ENCODE results near the gene CNOT4. TPM values are rescaled to one million over a fixed set of nuclear protein-coding genes. Genes with fewer than 3 reads are reported as not detected.

The CNOT4 gene
- total and polyA plus RNA-seq, 2 of the 8 experiments (the other 6 are each of a cell fraction or from before 2014, with no cell fraction given), result 10.9 to 25.8 TPM

DNA sequence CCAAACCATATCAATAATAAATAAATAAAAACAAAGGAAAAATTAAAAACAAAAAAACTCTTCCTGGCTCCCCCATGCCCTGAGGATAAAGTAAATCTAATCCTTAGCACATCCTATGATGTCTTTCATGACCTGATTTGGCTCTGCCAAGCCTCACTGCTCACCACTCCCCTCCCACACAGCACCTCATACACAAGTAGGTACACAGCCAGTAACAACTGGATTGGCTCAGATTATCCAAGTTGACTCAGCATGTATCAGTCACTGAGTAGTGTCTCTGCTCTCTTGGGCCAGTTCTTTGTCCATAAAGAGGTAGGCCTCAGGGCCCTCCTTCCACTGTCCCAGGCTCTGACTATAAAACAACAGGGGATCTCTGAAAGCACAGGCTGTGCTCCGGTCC is 176.7 kb downstream of the CNOT4 start:
- Histone ChIP-seq H3K79me1 (ENCODE audit: low read depth, low read length) (no peaks in the 10 kb centered on the region), H3K9ac (replicated peaks in 1 of 4; ENCODE audit: extremely low read depth in 1 of 4, low read depth in 3 of 4, low read length in 3 of 4) (no peak overlapping the region), H2AFZ (ENCODE audit: low read length) (no peak overlapping the region; the same call in 1 of the 2 replicates), H3K56ac (replicated peaks; ENCODE audit: insufficient read length, low read depth, low read length) (no peak overlapping the region), H3K23me2 (ENCODE audit: low read depth, low read length) (no peaks in the 10 kb centered on the region), H4K20me1 (replicated peaks in 1 of 2; ENCODE audit: control insufficient read depth in 1 of 2, insufficient read depth in 2 of 2, low read length in 2 of 2) (no peaks in the 10 kb centered on the region), H2BK120ac (replicated peaks; ENCODE audit: low read depth, low read length) (no peak overlapping the region), H4K8ac (ENCODE audit: extremely low read depth, insufficient read depth, low read length) (no peak overlapping the region), H3K27me3 (replicated peaks in 1 of 4; ENCODE audit: control insufficient read depth in 3 of 4, extremely low read depth in 1 of 4, insufficient read depth in 3 of 4, low read length in 3 of 4) (no peaks in the 10 kb centered on the region), H3K23ac (ENCODE audit: insufficient read length) (no peak overlapping the region), H3K18ac (ENCODE audit: extremely low read depth, low read length) (no peak overlapping the region), H3K36me3 (ENCODE audit: control insufficient read depth in 2 of 4, insufficient read depth in 4 of 4, low read length in 3 of 4) (no peaks in the 10 kb centered on the region), H3K4ac (replicated peaks; ENCODE audit: insufficient read length, low read depth, low read length) (no peak overlapping the region), H3K9me3 (ENCODE audit: insufficient read depth in 2 of 2, low read depth in 1 of 2, low read length in 1 of 2) (no peaks in the 10 kb centered on the region), H3K27ac (ENCODE audit: low read depth, low read length) (no peak overlapping the region), H2AK5ac (ENCODE audit: low read depth, low read length) (no peak overlapping the region), H4K5ac (ENCODE audit: insufficient read length, low read depth, low read length) (no peak overlapping the region), H3K4me3 (ENCODE audit: extremely low read depth in 1 of 4, insufficient read depth in 2 of 4, low read depth in 3 of 4, low read length in 4 of 4) (no peak overlapping the region), H3K79me2 (ENCODE audit: control insufficient read depth in 1 of 2, insufficient read depth in 2 of 2, low read length in 2 of 2) (no peaks in the 10 kb centered on the region), H2BK15ac (ENCODE audit: low read length) (no peak overlapping the region), H2BK5ac (ENCODE audit: low read depth, low read length) (no peak overlapping the region; the same call in 1 of the 2 replicates), H2BK20ac (ENCODE audit: low read length) (no peak overlapping the region), H3K14ac (ENCODE audit: insufficient read length) (no peak overlapping the region), H3K4me1 (replicated peaks in 1 of 4; ENCODE audit: control insufficient read depth in 3 of 4, insufficient read depth in 4 of 4, low read length in 3 of 4) (peaks cover 0 to 4% (median 2%) of the 10 kb centered on the region in 4 experiments; a peak in 5 of 7 replicates), H3K4me2 (ENCODE audit: insufficient read depth in 1 of 2, low read depth in 2 of 2, low read length in 2 of 2) (no peak overlapping the region), H2BK12ac (ENCODE audit: low read depth, low read length) (no peak overlapping the region), H4K91ac (replicated peaks; ENCODE audit: insufficient read length, low read length) (no peak overlapping the region)
- 93% methylated on average over 1 of the region's 1 CpG; no CpG with 5 or more reads in 1 of the 2 experiments for WGBS, 2 experiments (ENCODE audit: extremely low coverage in 1 of 2, insufficient coverage in 1 of 2, insufficient read length in 1 of 2, insufficient replicate concordance in 2 of 2, low coverage in 1 of 2, low lambda C conversion rate in 2 of 2, missing lambda C conversion rate in 1 of 2)
- FAIRE-seq (no peak), DNase-seq (ENCODE audit: low read depth in 1 of 2, low spot score in 2 of 2) (no peak)
- POLR2A ChIA-PET (ENCODE audit: partially characterized antibody), result no interaction called here
- CTCF ChIA-PET (ENCODE audit: partially characterized antibody), result interaction anchor here (2.4 to 5.7 kb wide), 2 partner anchors 15 to 52 kb away, joined by 9 to 171 read pairs; no protein-coding TSS in a partner anchor
- TF ChIP-seq, protein P1, sequence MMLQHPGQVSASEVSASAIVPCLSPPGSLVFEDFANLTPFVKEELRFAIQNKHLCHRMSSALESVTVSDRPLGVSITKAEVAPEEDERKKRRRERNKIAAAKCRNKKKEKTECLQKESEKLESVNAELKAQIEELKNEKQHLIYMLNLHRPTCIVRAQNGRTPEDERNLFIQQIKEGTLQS (IDR thresholded peaks at IDR 0.05; ENCODE audit: insufficient read depth, low read depth, low read length), result no peak
- TF ChIP-seq POLR2A (IDR thresholded peaks at IDR 0.05; ENCODE audit: control extremely low read depth in 1 of 2, low read depth in 2 of 2, low read length in 2 of 2) (no peak), NRF1 (IDR thresholded peaks at IDR 0.05; ENCODE audit: low read depth, low read length) (no peak), FOSL1 (IDR thresholded peaks at IDR 0.05; ENCODE audit: insufficient read depth, low read depth, low read length) (no peak), TEAD4 (IDR thresholded peaks at IDR 0.05; ENCODE audit: low read depth, low read length) (no peak), GTF2F1 (IDR thresholded peaks at IDR 0.05; ENCODE audit: borderline replicate concordance, low read depth, low read length) (no peak), KDM4A (IDR thresholded peaks at IDR 0.05; ENCODE audit: low read depth, low read length, severe bottlenecking) (no peak), SUZ12 (IDR thresholded peaks at IDR 0.05; ENCODE audit: low read length) (no peak), HDAC2 (IDR thresholded peaks at IDR 0.05; ENCODE audit: borderline replicate concordance in 1 of 2, low read depth in 2 of 2, low read length in 2 of 2) (no peak), SRF (IDR thresholded peaks at IDR 0.05; ENCODE audit: low read depth, low read length) (no peak), ASH2L (IDR thresholded peaks at IDR 0.05; ENCODE audit: low read length) (no peak), ZNF274 (IDR thresholded peaks at IDR 0.05; ENCODE audit: borderline replicate concordance, extremely low read depth, low read length) (no peak)
- TF ChIP-seq, protein P2, sequence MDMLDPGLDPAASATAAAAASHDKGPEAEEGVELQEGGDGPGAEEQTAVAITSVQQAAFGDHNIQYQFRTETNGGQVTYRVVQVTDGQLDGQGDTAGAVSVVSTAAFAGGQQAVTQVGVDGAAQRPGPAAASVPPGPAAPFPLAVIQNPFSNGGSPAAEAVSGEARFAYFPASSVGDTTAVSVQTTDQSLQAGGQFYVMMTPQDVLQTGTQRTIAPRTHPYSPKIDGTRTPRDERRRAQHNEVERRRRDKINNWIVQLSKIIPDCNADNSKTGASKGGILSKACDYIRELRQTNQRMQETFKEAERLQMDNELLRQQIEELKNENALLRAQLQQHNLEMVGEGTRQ (IDR thresholded peaks at IDR 0.05; ENCODE audit: low read length), result no peak
